ENCODE measurements around the gene CIT.

- TF ChIP-seq CTCF (IDR thresholded peaks at IDR 0.05; ENCODE audit: low read depth, low read length, missing input control), result no peak
- no peak for TF ChIP-seq RAD21 (IDR thresholded peaks at IDR 0.05)
- no peak for TF ChIP-seq YY1 (IDR thresholded peaks at IDR 0.05)
- no peak for TF ChIP-seq GABPA (IDR thresholded peaks at IDR 0.05 in 1 of 2, conservative IDR thresholded peaks at IDR 0.05 in 1 of 2)
- TF ChIP-seq ATF3 (IDR thresholded peaks at IDR 0.05), result no peak
- TF ChIP-seq FOXA1 (IDR thresholded peaks at IDR 0.05), result no peak
- no peak for TF ChIP-seq SP1 (IDR thresholded peaks at IDR 0.05)
- no peak for TF ChIP-seq HNF4A (conservative IDR thresholded peaks at IDR 0.05)
- no peak for TF ChIP-seq MAX (IDR thresholded peaks at IDR 0.05)
- TF ChIP-seq TAF1 (conservative IDR thresholded peaks at IDR 0.05), result no peak
- no peak for TF ChIP-seq EGR1 (IDR thresholded peaks at IDR 0.05; ENCODE audit: low read depth in 2 of 2)
These were observed 20.0 kb downstream of the CIT start for GRCh38 chr12:119857041-119857591.
